GM18873 (cell line): Measurements from ENCODE around the gene PGM5.

Experiments
- ATAC-seq: cut with Tn5 transposase; IDR thresholded peaks from one replicate; pipeline ENCODE4 v1.9.1; 2021; ENCODE audit warnings: mild to moderate bottlenecking, moderate library complexity, moderate number of reproducible peaks; ENCODE audit not compliant: unreplicated experiment, low FRiP score

PGM5 gene

DNA sequence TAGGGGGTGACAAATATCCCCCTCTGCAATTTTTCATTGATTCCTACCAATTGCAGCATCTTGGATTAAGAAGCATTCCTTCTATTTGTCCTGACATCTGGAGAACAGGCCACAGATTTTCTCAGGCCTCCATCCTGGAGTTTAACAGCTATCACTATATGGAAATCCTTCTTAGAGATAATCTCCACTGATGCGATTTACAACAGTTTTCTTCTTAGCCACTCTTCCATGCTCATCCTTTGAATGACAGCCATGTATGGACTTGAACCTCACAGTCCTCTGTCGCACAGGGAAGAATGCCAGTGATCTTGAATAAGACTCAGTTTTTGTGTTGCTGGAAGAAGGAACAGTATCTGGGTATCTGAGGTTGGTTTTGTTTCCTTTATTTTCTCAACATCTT, 73.2 kb downstream of the PGM5 start:
- ATAC-seq, result no peak

DNA sequence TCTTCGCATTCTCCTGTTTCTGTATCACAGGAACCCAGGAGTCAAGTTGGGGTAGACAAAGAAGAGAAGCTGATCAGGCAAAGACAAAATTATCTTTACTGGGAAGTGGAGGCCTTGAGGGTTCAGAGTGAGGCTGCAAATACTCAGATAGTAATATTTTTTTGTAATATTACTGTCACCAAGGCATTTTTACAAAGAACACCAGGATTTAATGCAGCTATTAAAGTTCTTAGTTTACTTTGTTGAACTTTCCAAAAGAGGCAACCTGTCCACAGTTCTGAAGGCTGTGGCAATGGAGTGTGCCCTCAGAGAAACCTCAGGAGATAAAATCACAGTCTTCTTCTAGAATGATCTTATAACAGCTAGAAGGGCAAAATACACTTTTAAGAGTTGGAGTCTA, 74.9 kb downstream of the PGM5 start:
- no peak for ATAC-seq

DNA sequence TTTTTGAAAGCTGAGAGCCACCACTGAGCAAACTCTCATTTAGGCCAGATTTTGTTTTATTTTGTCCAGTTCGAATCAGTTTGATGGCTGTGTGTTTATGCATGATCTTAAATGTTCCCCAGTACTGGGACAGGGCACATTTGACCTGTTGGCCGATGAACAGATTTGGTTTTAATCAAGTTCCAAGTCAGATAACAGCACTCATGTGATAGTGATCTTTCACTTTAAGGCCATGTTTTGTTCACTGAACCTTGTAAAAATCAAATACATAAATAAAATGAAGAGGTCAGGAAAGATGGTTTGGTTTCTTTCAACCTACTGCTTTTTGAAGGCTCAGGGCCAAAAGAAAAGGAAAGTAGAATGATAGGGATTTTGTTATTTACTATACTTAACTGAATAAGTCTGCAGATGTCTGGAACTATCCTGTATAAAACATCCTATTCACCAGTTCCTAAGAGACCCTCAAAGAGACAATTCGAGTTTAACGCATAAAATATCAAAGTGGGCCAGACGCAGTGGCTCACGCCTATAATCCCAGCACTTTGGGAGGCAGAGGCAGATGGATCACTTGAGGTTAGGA, 77.2 kb downstream of the PGM5 start:
- ATAC-seq, result no peak

DNA sequence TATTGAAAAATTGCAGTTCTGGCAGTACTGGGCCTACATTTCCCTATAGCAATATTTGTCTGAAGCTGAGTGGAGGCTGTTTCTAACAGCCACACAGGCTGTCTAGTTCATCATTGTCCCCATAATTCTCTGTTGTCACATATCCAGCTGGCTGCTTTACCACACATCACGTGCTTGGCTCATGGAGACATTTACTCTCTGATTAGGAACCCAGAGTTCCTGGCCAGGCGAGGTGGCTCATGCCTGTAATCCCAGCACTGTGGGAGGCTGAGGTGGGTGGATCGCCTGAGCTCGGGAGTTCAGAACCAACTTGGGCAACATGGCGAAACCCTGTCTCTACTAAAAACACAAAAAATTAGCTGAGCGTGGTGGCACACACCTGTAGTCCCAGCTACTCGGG, 81.4 kb downstream of the PGM5 start:
- no peak for ATAC-seq

DNA sequence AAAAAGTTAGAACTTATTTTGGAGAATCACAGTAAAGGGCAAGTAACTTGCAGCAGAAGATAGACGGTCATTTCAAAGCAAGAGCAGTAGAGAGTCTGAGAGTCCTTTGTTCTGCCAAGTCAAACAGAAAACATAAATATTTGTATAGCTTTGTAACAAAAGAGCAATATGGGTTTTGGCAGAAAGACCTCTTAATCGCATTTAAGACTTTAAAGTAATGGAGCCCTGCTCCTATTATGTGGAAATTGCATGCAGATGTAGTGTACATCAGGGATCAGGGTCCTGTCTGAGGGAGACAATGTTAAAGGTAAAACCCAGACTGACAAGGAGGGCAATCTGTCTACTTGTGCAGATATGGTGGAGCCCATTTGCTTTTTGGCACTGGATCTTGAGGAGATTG, 87.2 kb downstream of the PGM5 start:
- no peak for ATAC-seq

DNA sequence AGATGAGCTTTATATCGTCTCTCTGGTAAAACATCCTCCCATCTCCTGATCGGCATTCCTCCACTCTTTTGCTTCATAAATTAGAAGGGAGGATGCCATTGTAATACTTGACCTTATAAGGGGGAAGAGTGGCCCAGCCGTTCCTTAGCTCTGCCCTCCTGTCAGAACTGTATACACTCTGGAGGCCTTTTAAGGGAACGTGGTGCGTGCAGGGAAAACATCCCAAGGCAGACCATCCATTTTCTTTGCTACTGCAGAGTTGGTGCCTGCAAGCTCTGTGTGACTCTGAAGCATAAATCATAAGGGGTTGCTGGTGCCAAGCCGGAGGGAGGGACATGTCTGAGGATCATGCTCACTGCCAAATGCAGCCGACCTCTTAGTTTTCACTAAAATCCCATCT, 90.4 kb downstream of the PGM5 start:
- ATAC-seq, result no peak

DNA sequence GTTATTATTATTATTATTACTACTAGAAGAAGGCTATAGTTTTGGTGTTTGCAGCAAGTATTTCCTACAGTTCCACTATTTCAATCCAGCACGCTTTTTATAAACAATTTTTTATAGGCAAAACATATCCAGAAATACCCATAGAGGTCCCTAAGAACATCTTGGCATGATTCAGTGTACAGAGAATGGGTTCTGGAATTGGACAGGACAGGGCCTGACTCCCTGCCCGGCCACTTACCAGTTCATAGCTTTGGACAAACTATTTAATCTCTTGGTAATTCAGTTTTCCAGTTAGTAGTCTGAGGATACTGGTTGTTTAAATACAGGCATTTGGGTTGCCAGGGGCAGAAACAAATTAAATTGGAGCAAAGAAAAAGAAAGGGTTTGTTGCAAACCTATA, 91.2 kb downstream of the PGM5 start:
- ATAC-seq, result no peak

DNA sequence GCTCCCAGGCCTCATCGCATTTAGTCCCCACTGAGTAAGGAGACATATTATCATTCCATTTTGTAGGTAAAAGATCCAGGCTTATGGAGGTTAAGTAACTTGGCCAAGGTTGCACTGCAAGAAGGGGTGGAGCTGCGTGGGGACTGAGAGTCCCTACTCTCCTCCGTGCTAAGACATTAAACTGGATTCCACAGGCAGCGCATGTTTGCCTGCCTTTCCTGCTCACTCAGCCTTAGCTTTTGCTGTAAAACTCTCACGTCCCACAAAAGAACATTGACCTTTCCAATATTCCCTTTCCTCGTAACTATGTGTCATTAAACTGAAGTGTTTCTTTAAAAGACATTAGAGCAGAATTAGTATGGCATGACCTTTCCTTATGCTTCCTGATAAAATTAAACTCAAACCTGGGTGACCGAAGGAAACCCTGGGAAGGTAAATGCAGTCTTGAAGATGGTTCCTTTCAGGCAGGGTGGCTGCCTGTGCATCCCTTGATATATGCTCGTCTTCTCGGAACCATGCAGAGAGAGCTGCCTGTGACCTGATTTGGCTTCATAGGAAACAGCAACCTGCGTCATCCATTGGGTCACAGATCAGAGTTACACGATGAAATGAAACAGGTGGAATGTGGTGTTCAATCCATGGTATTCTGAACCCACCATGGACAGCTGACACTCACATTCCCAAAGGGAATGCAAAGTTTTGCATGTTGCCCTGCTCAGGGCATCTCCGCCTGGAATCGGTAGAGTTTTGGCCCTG, 98.3 kb downstream of the PGM5 start:
- no peak for ATAC-seq

DNA sequence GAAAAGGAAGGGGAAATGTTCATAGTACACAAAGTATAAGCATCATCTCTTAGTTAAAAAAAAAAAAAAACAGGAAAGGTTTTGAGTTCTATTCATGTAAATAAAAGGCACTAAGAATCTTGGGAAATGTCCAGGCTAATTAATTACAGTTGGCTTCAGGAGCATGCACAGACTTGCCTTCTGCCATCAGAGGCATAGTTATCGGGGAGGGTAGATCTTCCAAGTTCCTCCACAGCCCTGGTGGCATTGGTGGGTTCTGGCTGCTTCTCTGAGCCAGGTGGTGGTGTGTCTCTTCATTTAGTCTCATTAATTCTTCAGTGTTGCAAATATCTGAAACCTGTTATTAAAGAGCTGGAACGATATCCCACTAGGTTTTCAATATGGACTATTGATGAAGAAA, 99.0 kb downstream of the PGM5 start:
- no peak for ATAC-seq

DNA sequence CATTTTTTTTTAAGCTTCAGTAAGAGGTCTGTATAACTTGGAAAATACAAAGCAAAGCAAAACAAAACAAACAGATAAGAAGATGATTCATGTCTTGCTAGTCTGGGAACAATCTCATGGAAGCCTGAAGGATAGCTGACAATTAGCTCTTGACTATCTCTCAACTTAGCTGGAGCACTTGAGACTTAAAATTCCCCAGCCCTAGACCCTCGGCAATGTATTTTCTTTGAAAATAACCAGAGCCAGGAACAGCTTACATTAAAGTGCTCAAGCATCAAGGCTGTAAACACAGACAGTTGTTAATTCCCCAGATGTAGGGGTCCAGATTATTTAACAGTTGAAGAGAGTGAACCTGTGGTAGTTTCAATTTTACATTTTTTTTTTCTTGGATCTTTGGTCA, 101.4 kb downstream of the PGM5 start:
- ATAC-seq, result no peak

DNA sequence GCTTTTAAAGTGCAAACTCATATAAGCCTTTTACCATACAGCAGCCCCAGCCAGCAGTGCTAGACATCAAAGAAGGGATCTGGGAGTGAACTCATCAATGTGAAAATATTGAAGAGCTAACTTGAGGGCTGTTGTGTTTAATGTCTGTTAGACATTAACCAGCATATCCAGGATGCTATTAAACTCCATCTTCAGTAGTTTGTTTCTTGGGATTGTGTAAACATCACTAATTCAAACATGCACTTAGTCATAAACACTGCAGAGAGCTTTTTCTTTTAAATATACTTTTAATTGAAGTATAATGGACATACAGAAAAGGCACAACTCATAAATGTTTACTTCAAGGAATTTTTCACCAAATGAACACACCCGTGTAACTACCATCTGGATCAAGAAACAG, 102.5 kb downstream of the PGM5 start:
- no peak for ATAC-seq

DNA sequence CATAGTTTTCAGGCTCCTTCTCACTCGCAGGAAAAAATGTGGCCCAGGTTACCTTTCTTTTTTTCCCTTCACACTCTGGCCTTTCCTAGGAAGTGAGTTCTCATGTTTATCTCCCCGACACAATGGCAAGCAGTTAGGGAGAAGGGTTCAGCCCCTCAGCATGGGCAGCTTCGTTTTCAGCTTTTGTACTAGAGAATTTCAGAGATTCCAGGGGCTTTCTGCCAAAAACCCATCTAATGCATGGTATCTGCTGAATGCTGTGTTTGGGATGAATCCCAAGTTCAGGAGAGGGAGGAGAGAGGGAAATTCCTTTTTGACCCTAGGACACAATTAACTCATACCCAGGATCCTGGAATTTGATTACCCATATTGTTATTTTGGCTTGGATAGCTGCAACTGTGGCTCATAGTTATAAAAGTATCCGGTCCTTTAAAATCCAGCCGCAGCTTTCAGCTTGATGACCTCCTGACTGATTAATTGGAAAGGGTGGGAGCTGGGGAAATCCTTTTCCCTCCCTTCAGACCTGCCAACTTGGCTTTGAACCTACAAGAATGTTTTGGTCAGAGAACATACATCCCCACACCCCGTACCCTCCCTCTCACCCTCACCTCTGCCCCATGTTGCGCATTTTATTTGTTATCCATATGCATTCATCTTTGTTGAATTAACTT, 105.8 kb downstream of the PGM5 start:
- ATAC-seq, result no peak

DNA sequence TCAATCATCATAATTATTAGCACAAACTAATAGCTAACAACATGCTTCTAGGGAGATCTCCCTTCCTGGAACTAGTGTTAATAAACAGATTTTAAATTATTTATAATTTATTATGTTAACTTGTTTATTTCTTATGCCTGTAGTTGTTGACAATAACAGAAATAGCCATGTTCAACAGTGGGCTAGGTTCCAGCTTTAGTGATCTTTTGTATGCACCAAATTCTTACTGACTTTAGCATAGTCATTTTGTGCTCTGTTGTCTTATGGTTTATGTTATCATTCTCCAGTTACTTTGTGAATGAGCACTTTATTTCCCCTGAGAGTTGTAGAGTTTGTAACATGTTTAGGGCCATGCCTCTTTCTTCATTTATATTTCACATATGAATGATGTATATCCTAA, 113.7 kb downstream of the PGM5 start:
- no peak for ATAC-seq

DNA sequence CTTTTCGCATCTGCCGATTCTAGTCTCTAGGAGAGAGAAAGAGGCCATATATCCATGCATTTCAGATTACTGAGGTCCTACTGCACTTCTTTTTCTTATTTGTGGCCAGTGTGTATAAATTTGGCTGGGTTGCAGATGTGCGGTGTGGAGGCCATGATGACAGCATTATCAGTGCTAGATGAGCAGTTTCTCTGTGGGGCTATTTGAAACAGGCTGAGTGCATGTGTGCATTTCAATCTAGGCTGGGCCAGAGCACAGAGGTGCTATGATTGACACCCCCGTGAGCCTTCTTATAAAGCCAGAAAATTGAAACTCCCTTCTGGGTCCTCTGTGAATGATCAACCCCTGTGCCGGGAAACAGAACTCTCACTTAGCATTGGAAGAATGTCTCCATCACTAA, 114.2 kb downstream of the PGM5 start:
- ATAC-seq, result no peak

DNA sequence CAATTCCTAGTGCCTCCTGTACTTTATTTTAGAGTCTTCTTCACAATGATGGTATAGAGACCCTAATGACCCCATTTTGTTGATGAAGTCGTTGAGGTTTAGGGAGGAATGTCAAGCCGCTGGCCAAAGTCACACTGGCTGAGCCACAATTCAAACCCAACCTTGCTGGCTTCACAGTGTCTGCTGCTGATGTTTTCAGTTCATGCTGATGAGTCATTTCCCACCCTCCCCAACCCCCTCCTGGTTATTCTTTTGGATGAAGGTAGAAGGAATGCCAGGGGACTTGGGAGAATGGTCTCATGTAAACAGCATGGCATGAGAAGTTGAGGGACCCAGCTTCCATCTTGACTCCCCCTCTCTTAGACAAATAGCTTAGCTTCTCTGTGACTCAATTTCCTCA, 115.7 kb downstream of the PGM5 start:
- ATAC-seq, result no peak

DNA sequence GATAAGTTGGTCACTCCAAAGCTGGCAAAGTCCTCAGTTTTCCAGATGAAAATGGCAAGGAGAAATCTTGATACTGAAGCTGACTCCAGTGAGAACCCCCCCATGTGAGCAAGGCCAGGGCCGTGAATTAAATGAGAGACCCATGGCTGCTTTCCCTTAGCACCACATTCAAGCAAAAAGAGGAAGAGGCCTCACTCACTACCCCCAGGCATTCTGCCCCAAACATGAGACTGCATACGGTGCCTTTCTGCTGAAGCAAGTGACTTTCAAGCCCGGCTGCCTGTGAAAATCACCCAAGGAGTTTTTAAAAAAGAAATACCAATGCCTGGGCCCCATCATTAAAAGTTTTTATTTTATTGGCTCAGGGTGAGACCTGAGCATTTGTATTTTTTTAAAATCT, 117.4 kb downstream of the PGM5 start:
- ATAC-seq, result no peak

DNA sequence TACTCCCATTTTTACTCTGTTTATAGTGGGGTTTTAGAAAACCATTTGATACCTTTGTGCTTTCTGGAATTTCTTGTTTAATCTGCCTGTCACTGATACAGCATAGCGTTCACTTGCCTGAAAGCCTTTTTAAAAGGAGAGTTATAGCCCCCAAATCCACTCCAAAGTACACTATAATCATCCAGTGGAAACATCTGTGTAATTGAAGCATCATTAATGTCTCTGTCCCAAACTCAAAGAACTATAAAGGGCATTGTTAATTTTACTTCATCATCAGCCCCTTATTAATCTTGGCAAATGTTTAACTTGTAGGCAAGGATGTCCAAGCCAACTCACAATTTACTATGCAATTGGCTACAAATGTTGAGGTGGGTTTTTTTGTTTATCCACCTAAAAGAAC, 120.0 kb downstream of the PGM5 start:
- no peak for ATAC-seq

DNA sequence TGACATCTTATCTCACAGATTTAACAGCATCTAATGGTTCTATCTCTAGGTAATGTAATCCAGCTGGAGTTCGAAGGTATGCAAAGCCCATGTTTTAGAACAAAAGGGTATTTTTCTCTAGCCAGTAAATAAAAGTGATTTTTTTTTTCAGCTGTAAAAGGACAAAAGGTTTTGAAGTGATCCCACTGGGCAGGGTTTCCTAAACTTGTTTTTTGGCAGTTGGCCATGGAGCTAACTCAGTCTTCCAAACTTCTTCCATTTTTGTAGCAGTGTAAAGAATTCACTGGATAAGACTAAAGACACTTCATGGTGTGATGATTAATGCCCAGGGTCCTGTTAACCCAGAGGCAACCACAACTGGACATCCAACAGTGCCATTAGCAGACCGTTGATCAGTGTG, 120.4 kb downstream of the PGM5 start:
- no peak for ATAC-seq

DNA sequence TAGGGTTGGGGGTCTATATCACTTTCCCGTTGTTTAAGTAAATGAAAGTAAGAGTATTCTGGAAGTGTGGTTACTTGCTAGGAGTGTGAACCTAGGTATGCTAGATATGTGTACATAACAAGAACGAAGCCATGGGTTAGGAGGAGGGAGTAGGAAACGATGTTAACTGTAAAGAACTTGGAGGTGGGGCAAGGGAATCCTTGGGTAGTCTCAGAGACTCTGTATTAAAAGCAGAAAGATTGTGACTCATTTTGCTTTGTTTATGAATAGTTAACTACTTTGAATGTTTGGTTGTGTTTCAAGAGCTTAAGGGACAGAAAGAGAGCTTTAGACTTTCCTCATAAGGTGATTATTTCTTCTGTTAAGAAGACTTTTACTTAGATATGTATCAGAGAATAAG, 124.4 kb downstream of the PGM5 start:
- ATAC-seq, result no peak

DNA sequence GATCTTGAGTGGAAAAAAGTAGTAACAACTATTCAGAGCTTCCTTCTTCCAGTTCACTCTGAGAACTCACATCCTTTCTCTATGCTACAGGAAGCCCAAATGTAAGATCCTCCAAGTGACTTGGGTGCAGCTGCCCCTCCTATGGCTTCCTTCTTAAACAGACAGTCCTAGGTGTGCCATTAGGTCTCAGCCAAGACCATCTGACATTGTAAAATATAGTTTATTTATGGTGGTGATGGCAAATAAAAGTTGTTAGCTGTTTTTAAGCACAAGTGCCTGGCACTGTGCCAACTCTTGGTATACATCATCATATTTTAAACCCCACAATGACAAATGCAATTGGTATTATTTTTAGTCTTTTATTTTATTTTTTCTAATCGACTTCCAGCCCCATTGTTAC, 126.1 kb downstream of the PGM5 start:
- ATAC-seq, result no peak

DNA sequence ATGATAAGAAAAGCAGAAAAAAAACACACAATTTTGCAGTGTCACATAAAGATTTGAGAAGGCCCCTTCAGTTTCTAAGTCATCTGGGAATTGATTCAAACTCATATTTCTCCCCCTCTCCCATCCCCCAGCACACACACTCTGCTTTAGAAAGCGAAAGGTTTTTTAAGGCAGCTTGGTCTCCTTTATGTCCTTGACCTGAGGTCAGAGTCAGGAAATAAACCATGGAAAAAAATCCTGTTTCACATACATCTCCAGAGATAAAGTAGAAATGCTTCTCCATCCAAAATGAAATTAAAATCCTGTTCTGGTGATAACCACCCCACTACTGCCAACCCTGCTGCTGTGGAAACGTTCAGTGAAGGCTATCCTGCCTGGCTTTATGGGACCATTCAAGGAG, 131.7 kb downstream of the PGM5 start:
- ATAC-seq, result no peak

DNA sequence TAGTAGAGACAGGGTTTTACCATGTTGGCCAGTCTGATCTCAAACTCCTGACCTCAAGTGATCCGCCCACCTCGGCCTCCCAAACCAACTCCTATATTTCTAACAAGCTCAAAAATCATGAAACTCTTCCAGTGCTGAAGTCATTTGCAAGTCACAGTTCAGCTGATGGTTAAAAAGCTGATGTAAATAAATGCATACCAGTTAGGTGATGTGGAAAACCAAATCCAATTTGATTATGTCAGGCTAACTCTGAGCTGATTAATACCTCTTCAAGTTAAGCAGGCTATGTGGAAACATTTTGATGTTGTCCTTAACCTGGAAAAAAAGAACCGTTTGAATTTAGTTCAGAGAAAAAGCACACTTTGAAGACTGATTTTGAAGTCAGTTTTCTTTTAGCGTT, 133.2 kb downstream of the PGM5 start:
- ATAC-seq, result no peak
